SK-N-SH treated with all-trans-retinoic acid at 6 μM for 48 hours (cell line): ENCODE measurements around the gene PFN4.

ENCODE experiments used
- ATAC-seq: fragments of 200-7000 bp; cut with Tn5 transposase; 3 replicates; pipeline ENCODE4 v1.9.1; 2020; ENCODE audit warnings: mild to moderate bottlenecking, moderate library complexity
- ARNTL ChIP-seq: fragments of 450-650 bp; formaldehyde crosslinking; IDR thresholded peaks from 2 replicates; pipeline ENCODE4 v1.5.0; 2020; ENCODE audit warnings: low read depth, mild to moderate bottlenecking, moderate library complexity, borderline replicate concordance
- BACH2 ChIP-seq: fragments of 250-450 bp; sonication (Bioruptor Pico); IDR thresholded peaks from 2 replicates; pipeline ENCODE4 v1.9.0; 2021; ENCODE audit warnings: mild to moderate bottlenecking, borderline replicate concordance
- CSDC2 ChIP-seq: fragments of 250-450 bp; sonication (Bioruptor Pico); IDR thresholded peaks from 2 replicates; pipeline ENCODE4 v1.5.0; 2020; ENCODE audit warnings: mild to moderate bottlenecking, moderate library complexity
- ESRRG ChIP-seq: fragments of 250-450 bp; sonication (Bioruptor Pico); IDR thresholded peaks from 2 replicates; pipeline ENCODE4 v1.6.1; 2021; ENCODE audit warnings: mild to moderate bottlenecking
- GLIS3 ChIP-seq: fragments of 250-450 bp; sonication (Bioruptor Pico); IDR thresholded peaks from 2 replicates; pipeline ENCODE4 v1.5.0; 2020; ENCODE audit warnings: mild to moderate bottlenecking, moderate library complexity
- ISL1 ChIP-seq: fragments of 250-450 bp; sonication (Bioruptor Pico); IDR thresholded peaks from 2 replicates; pipeline ENCODE4 v2.1.2; 2022; ENCODE audit warnings: mild to moderate bottlenecking, moderate library complexity
- OSR1 ChIP-seq: fragments of 250-450 bp; sonication (Bioruptor Pico); IDR thresholded peaks from 2 replicates; pipeline ENCODE4 v1.8.0; 2022; ENCODE audit warnings: moderate library complexity, mild to moderate bottlenecking, inconsistent platforms
- PATZ1 ChIP-seq: fragments of 250-450 bp; sonication (Bioruptor Pico); IDR thresholded peaks from 2 replicates; pipeline ENCODE4 v1.8.0; 2020; ENCODE audit warnings: mild to moderate bottlenecking, moderate library complexity, borderline replicate concordance
- POU6F1 ChIP-seq: fragments of 250-450 bp; sonication (Bioruptor Pico); IDR thresholded peaks from 2 replicates; pipeline ENCODE4 v1.8.0; 2021; ENCODE audit warnings: low read depth, mild to moderate bottlenecking, moderate library complexity, borderline replicate concordance
- PPARA ChIP-seq: fragments of 250-450 bp; sonication (Bioruptor Pico); IDR thresholded peaks from 2 replicates; pipeline ENCODE4 v1.5.0; 2020; ENCODE audit warnings: mild to moderate bottlenecking, borderline replicate concordance
- RARB ChIP-seq: fragments of 250-450 bp; sonication (Bioruptor Pico); IDR thresholded peaks from 2 replicates; pipeline ENCODE4 v1.8.0; 2021; ENCODE audit warnings: mild to moderate bottlenecking, moderate library complexity
- SNAI2 ChIP-seq: fragments of 250-450 bp; sonication (Bioruptor Pico); IDR thresholded peaks from 2 replicates; pipeline ENCODE4 v1.5.0; 2020; ENCODE audit warnings: mild to moderate bottlenecking, moderate library complexity
- TCF4 ChIP-seq: fragments of 250-450 bp; sonication (Bioruptor Pico); IDR thresholded peaks from 2 replicates; pipeline ENCODE4 v1.8.0; 2021; ENCODE audit warnings: mild to moderate bottlenecking, moderate library complexity, borderline replicate concordance
- TOX ChIP-seq: fragments of 250-450 bp; sonication (Bioruptor Pico); IDR thresholded peaks from 2 replicates; pipeline ENCODE4 v1.8.0; 2021; ENCODE audit warnings: mild to moderate bottlenecking, moderate library complexity, borderline replicate concordance
- TSHZ2 ChIP-seq: fragments of 250-450 bp; sonication (Bioruptor Pico); IDR thresholded peaks from 2 replicates; pipeline ENCODE4 v1.5.0; 2020; ENCODE audit warnings: mild to moderate bottlenecking, moderate library complexity
- ZC3H10 ChIP-seq: fragments of 250-450 bp; sonication (Bioruptor Pico); IDR thresholded peaks from 2 replicates; pipeline ENCODE4 v1.5.1; 2021; ENCODE audit warnings: mild to moderate bottlenecking, moderate library complexity
- ZFP3 ChIP-seq: fragments of 250-450 bp; sonication (Bioruptor Pico); IDR thresholded peaks from 2 replicates; pipeline ENCODE4 v1.5.0; 2020; ENCODE audit warnings: mild to moderate bottlenecking, moderate library complexity
- ZFP30 ChIP-seq: fragments of 450-650 bp; formaldehyde crosslinking; IDR thresholded peaks from 2 replicates; pipeline ENCODE4 v1.5.0; 2022; ENCODE audit warnings: mild to moderate bottlenecking, moderate library complexity
- ZNF70 ChIP-seq: fragments of 450-650 bp; formaldehyde crosslinking; IDR thresholded peaks from 2 replicates; pipeline ENCODE4 v1.5.0; 2020; ENCODE audit warnings: mild to moderate bottlenecking, moderate library complexity
- ZNF8 ChIP-seq: fragments of 450-650 bp; formaldehyde crosslinking; IDR thresholded peaks from 2 replicates; pipeline ENCODE4 v1.5.0; 2020; ENCODE audit warnings: mild to moderate bottlenecking, moderate library complexity
- TF ChIP-seq, protein P1 (sequence below): fragments of 250-450 bp; sonication (Bioruptor Pico); IDR thresholded peaks from 2 replicates; pipeline ENCODE4 v1.5.1; 2020; ENCODE audit warnings: low read depth, mild to moderate bottlenecking, moderate library complexity
- TF ChIP-seq, protein P2 (sequence below): fragments of 250-450 bp; sonication (Bioruptor Pico); IDR thresholded peaks from 2 replicates; pipeline ENCODE4 v1.5.1; 2021; ENCODE audit warnings: mild to moderate bottlenecking, moderate library complexity

PFN4 gene

DNA sequence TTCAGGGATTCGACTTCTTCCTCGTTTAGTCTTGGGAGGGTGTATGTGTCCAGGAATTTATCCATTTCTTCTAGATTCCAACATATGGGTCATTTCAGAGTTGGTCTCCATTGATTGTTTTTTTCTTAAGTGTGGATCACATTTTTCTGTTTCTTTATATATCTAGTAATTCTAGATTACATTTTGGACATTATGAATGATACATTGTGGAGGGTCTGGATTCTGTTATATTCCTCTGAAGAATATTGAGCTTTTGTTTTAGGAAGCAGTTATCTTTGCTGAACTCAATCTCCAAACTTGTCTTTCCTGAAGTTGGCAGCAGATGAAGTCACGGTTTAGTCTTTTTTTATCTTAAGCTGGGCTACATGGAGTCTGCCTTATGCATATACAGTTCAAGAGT, 9.4 kb upstream of the PFN4 start:
- TF ChIP-seq ZFP3 (no peak), CSDC2 (CRISPR knock-in tag) (no peak), ARNTL (CRISPR knock-in tag) (no peak), ZFP30 (CRISPR knock-in tag) (no peak), POU6F1 (CRISPR knock-in tag) (no peak), ESRRG (CRISPR knock-in tag) (no peak), TCF4 (CRISPR knock-in tag) (no peak), PPARA (no peak), OSR1 (CRISPR knock-in tag) (no peak), TOX (CRISPR knock-in tag) (no peak), BACH2 (CRISPR knock-in tag) (no peak), ZNF70 (CRISPR knock-in tag) (no peak)
- TF ChIP-seq, protein P1, sequence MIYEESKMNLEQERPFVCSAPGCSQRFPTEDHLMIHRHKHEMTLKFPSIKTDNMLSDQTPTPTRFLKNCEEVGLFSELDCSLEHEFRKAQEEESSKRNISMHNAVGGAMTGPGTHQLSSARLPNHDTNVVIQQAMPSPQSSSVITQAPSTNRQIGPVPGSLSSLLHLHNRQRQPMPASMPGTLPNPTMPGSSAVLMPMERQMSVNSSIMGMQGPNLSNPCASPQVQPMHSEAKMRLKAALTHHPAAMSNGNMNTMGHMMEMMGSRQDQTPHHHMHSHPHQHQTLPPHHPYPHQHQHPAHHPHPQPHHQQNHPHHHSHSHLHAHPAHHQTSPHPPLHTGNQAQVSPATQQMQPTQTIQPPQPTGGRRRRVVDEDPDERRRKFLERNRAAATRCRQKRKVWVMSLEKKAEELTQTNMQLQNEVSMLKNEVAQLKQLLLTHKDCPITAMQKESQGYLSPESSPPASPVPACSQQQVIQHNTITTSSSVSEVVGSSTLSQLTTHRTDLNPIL (CRISPR knock-in tag), result no peak
- ATAC-seq, result no peak

DNA sequence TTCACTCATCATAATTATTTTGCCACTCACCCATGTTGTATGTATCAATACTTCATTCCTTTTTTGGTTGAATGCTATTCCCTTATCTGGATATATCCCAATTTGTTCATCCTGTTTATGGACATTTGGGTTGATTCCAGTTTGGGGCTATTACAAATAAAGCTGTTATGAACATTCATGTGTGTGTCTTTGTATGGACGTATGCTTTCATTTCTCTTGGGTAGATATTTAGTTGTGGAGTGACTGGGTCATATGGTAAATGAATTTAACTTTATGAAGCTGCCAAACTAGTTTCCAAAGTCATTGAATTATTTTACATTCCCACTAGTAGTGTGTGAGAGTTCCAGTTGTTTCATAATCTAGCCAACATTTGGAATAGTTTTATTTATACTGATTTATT, 2.8 kb upstream of the PFN4 start:
- ATAC-seq, result no peak
- TF ChIP-seq SNAI2 (CRISPR knock-in tag) (no peak), ESRRG (CRISPR knock-in tag) (no peak), CSDC2 (CRISPR knock-in tag) (no peak), ZNF70 (CRISPR knock-in tag) (no peak), GLIS3 (CRISPR knock-in tag) (no peak), OSR1 (CRISPR knock-in tag) (no peak), ARNTL (CRISPR knock-in tag) (no peak), PPARA (no peak)

DNA sequence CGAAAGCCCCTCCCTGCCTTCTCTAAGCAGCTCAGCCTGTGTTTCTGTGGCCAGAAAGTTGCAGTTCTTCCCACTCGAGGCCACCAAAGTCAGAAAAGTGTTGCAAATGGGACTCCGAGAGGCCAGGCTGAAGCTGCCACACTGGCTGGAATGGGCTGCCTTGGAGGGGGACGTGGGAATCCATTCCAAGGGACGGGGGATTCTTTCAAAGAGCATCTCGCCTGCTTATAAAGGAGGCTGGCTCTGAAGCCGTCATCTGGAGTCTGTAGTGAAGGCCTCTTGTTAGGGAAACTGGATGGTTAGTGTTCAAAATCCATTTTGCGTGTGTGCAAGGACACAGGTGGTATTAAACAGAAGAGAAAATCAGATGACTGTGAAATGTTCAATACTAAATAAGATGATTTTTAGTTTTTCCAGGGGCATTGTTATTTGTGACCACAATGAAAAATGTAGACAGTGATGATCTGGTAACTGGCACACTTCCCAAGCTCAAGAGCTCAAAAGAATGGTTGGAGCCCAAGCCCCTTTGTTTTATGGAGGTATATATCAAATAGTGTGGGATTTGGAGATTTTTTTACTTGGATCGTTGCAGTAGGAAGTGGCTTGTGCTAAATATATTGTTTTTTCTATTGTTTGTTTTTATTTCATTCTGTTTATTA, 917 bp upstream of the PFN4 start:
- TF ChIP-seq, protein P1 (CRISPR knock-in tag), result no peak
- no peak for TF ChIP-seq ZNF70 (CRISPR knock-in tag)
- no peak for TF ChIP-seq ZFP30 (CRISPR knock-in tag)
- no peak for TF ChIP-seq OSR1 (CRISPR knock-in tag)
- no peak for TF ChIP-seq ARNTL (CRISPR knock-in tag)
- TF ChIP-seq, protein P2, sequence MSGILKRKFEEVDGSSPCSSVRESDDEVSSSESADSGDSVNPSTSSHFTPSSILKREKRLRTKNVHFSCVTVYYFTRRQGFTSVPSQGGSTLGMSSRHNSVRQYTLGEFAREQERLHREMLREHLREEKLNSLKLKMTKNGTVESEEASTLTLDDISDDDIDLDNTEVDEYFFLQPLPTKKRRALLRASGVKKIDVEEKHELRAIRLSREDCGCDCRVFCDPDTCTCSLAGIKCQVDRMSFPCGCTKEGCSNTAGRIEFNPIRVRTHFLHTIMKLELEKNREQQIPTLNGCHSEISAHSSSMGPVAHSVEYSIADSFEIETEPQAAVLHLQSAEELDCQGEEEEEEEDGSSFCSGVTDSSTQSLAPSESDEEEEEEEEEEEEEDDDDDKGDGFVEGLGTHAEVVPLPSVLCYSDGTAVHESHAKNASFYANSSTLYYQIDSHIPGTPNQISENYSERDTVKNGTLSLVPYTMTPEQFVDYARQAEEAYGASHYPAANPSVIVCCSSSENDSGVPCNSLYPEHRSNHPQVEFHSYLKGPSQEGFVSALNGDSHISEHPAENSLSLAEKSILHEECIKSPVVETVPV (CRISPR knock-in tag), result no peak
- TF ChIP-seq TOX (CRISPR knock-in tag), result no peak
- no peak for TF ChIP-seq ZC3H10 (CRISPR knock-in tag)
- no peak for TF ChIP-seq PATZ1
- TF ChIP-seq GLIS3 (CRISPR knock-in tag), result no peak
- TF ChIP-seq TSHZ2, result no peak; the same call in 1 of the 2 replicates
- no peak for TF ChIP-seq RARB (CRISPR knock-in tag)
- TF ChIP-seq SNAI2 (CRISPR knock-in tag), result no peak
- no peak for TF ChIP-seq CSDC2 (CRISPR knock-in tag)
- no peak for TF ChIP-seq ZNF8 (CRISPR knock-in tag)
- TF ChIP-seq ESRRG (CRISPR knock-in tag), result no peak
- no peak for TF ChIP-seq ISL1
- ATAC-seq, result peak; percentile 5
